Panc1 (cell line): Measurements from ENCODE around the gene SCYL2. TPM values are rescaled to one million over a fixed set of nuclear protein-coding genes. Genes with fewer than 3 reads are reported as not detected.

ENCODE experiments used
- ATAC-seq: fragments of 200-7000 bp; cut with Tn5 transposase; 2 replicates; pipeline ENCODE4 v1.9.1; 2020; ENCODE audit warnings: mild to moderate bottlenecking, moderate library complexity
- BruUV-seq: library from RNA; stranded (reverse); fragments of 400-500 nt; replicated peaks from 2 replicates; lab custom pipeline; 2021; lab: Mats Ljungman, UMichigan
- CTCF ChIA-PET: fragments of 300-600 bp; sonication (Branson Sonifier 250); formaldehyde crosslinking; loops from one replicate; lab custom pipeline; 2022; ENCODE audit warnings: antibody characterized with exemption; lab: Charles Lee
- POLR2A ChIA-PET: fragments of 300-600 bp; sonication (Branson Sonifier 250); formaldehyde crosslinking; loops from one replicate; lab custom pipeline; 2022; ENCODE audit warnings: antibody characterized with exemption; lab: Charles Lee
- DNase-seq: peaks from one replicate; pipeline ENCODE4 v3.0.0-alpha.2; 2010; ENCODE audit warnings: low read depth, low spot score
- H3K27ac ChIP-seq: 2 replicates; pipeline ENCODE4 v1.5.1; 2011; ENCODE audit warnings: mild to moderate bottlenecking, low read length, inconsistent platforms
- H3K27me3 ChIP-seq: fragments of 200-500 bp; sonication (Bioruptor generic); 2 replicates; pipeline ENCODE4 v1.6.0; 2014; ENCODE audit warnings: low read length, inconsistent platforms; ENCODE audit not compliant: control insufficient read depth, insufficient read depth
- H3K36me3 ChIP-seq: fragments of 200-500 bp; sonication (Bioruptor generic); 2 replicates; pipeline ENCODE4 v1.5.1; 2014; ENCODE audit warnings: inconsistent platforms, mild to moderate bottlenecking, low read length, moderate library complexity; ENCODE audit not compliant: control insufficient read depth, insufficient read depth
- H3K4me1 ChIP-seq: 2 replicates; pipeline ENCODE4 v1.5.1; 2011; ENCODE audit warnings: inconsistent platforms, mild to moderate bottlenecking, low read length, moderate library complexity; ENCODE audit not compliant: control insufficient read depth, insufficient read depth
- H3K4me3 ChIP-seq, 2 experiments: 2 replicates each; pipeline ENCODE4 v1.5.1; 2011 to 2012; ENCODE audit warnings: low read depth in 2 of 2, low read length in 2 of 2, mild to moderate bottlenecking in 2 of 2, inconsistent platforms in 1 of 2, moderate library complexity in 1 of 2
- H3K9me3 ChIP-seq: fragments of 200-500 bp; sonication (Bioruptor generic); 2 replicates; pipeline ENCODE4 v1.5.1; 2014; ENCODE audit warnings: low read depth, mild to moderate bottlenecking, inconsistent platforms, low read length, moderate library complexity; ENCODE audit not compliant: control insufficient read depth, insufficient read depth
- POLR2AphosphoS5 ChIP-seq: IDR thresholded peaks from 2 replicates; pipeline ENCODE4 v1.6.1; 2012; ENCODE audit warnings: mild to moderate bottlenecking, low read depth, low read length, moderate library complexity
- SIN3A ChIP-seq: IDR thresholded peaks from 2 replicates; pipeline ENCODE4 v1.6.1; 2012; ENCODE audit warnings: low read depth, mild to moderate bottlenecking, low read length, moderate library complexity, borderline replicate concordance; ENCODE audit not compliant: insufficient read depth
- TCF7L2 ChIP-seq: IDR thresholded peaks from 2 replicates; pipeline ENCODE4 v1.6.1; 2011; ENCODE audit warnings: mild to moderate bottlenecking, low read depth, low read length, inconsistent platforms
- in situ Hi-C: cut with HindIII; loops from 2 replicates; pipeline ENCODE4 v1.10.0; 2016; ENCODE audit warnings: low sequenced_read_pairs, low pct_unique_long_range_greater_than_20kb
- intact Hi-C: fragments of 100-400 bp; cut with micrococcal nuclease; formaldehyde crosslinking; loops from one replicate; pipeline ENCODE4 v1.10.0; 2022; ENCODE audit not compliant: unreplicated experiment
- total RNA-seq: library from RNA; stranded (reverse); gene quantifications from one replicate; pipeline ENCODE4 v1.2.1, GENCODE V29; 2021; ENCODE audit not compliant: unreplicated experiment
- TF ChIP-seq, protein P1 (sequence below): fragments of 450-650 bp; IDR thresholded peaks from 2 replicates; pipeline ENCODE4 v1.5.1; 2017; ENCODE audit warnings: mild to moderate bottlenecking
- TF ChIP-seq, protein P2 (sequence below), 2 experiments: IDR thresholded peaks; 2 replicates each; pipeline ENCODE4 v1.6.1; 2011 to 2012; ENCODE audit warnings: low read depth in 2 of 2, control low read depth in 1 of 2, low read length in 1 of 2, mild to moderate bottlenecking in 1 of 2, moderate library complexity in 1 of 2; ENCODE audit not compliant: insufficient read depth in 1 of 2

The SCYL2 gene
- total RNA-seq, 1 experiment from 2014 or later: 45.3 TPM

DNA sequence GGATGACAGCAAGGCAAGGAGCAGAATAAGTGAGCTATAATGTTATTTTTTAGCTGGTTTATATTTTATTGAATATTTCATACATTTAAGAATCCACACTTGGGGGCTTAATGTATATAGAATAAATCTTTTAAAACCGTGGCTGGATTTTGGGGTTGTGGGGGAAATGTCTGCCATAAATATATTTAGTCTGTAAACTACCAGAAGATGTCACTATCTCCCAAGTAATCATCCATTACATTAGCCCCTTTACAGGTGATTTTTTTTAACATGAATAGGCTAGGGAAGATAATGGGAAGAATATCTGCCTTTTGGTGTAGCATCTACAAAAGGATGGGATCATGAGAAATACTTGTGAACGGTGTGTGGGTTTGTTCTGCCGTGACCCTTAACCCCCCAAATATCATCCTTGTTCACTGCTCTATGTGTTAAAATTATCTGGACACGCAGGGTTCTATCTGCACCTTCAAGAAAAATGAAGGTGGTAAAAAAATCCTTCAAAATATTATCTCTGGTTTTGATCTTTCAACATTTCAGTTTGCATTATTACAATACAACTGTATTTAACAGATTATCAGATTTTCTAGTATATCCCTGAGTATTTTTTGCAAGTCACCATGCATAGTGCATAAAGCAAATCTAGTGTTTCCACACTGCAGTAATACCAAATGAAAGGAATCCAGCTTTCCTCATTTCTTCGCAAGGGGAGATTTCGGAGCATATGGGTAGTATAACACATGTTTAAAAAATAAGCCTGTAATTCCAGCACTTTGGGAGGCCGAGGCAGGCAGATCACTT lies 81.9 kb downstream of the SCYL2 start:
- Histone ChIP-seq H3K9me3 (no peaks in the 10 kb centered on the region), H3K27ac (no peak overlapping the region), H3K27me3 (peaks cover 5% of the 10 kb centered on the region), H3K4me1 (no peaks in the 10 kb centered on the region), H3K36me3 (no peaks in the 10 kb centered on the region), H3K4me3 (no peak overlapping the region)
- DNase-seq: peak; percentile 5
- TF ChIP-seq, protein P1, sequence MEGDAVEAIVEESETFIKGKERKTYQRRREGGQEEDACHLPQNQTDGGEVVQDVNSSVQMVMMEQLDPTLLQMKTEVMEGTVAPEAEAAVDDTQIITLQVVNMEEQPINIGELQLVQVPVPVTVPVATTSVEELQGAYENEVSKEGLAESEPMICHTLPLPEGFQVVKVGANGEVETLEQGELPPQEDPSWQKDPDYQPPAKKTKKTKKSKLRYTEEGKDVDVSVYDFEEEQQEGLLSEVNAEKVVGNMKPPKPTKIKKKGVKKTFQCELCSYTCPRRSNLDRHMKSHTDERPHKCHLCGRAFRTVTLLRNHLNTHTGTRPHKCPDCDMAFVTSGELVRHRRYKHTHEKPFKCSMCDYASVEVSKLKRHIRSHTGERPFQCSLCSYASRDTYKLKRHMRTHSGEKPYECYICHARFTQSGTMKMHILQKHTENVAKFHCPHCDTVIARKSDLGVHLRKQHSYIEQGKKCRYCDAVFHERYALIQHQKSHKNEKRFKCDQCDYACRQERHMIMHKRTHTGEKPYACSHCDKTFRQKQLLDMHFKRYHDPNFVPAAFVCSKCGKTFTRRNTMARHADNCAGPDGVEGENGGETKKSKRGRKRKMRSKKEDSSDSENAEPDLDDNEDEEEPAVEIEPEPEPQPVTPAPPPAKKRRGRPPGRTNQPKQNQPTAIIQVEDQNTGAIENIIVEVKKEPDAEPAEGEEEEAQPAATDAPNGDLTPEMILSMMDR: peak; percentile 53; the same call in 1 of the 2 replicates
- TF ChIP-seq, protein P2, sequence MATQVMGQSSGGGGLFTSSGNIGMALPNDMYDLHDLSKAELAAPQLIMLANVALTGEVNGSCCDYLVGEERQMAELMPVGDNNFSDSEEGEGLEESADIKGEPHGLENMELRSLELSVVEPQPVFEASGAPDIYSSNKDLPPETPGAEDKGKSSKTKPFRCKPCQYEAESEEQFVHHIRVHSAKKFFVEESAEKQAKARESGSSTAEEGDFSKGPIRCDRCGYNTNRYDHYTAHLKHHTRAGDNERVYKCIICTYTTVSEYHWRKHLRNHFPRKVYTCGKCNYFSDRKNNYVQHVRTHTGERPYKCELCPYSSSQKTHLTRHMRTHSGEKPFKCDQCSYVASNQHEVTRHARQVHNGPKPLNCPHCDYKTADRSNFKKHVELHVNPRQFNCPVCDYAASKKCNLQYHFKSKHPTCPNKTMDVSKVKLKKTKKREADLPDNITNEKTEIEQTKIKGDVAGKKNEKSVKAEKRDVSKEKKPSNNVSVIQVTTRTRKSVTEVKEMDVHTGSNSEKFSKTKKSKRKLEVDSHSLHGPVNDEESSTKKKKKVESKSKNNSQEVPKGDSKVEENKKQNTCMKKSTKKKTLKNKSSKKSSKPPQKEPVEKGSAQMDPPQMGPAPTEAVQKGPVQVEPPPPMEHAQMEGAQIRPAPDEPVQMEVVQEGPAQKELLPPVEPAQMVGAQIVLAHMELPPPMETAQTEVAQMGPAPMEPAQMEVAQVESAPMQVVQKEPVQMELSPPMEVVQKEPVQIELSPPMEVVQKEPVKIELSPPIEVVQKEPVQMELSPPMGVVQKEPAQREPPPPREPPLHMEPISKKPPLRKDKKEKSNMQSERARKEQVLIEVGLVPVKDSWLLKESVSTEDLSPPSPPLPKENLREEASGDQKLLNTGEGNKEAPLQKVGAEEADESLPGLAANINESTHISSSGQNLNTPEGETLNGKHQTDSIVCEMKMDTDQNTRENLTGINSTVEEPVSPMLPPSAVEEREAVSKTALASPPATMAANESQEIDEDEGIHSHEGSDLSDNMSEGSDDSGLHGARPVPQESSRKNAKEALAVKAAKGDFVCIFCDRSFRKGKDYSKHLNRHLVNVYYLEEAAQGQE (IDR thresholded peaks at IDR 0.05; ENCODE audit: insufficient read depth in 1 of 2, low read depth in 2 of 2, low read length in 1 of 2): no peak
- TF ChIP-seq POLR2AphosphoS5 (no peak), TCF7L2 (no peak), SIN3A (no peak)
- ChIA-PET POLR2A (no interaction called here), CTCF (interaction anchor here (0.5 kb wide), 1 partner anchor 20 kb away, joined by 3 read pairs; no protein-coding TSS in a partner anchor)
- BruUV-seq: no TSS peak
- in situ Hi-C loops (no loop called here), intact Hi-C loops (loop anchor here (1.0 to 10.0 kb wide), 4 partner anchors 114 to 384 kb away; no protein-coding TSS in a partner anchor)
- ATAC-seq: peak; percentile 73; the same call in 1 of the 2 replicates

DNA sequence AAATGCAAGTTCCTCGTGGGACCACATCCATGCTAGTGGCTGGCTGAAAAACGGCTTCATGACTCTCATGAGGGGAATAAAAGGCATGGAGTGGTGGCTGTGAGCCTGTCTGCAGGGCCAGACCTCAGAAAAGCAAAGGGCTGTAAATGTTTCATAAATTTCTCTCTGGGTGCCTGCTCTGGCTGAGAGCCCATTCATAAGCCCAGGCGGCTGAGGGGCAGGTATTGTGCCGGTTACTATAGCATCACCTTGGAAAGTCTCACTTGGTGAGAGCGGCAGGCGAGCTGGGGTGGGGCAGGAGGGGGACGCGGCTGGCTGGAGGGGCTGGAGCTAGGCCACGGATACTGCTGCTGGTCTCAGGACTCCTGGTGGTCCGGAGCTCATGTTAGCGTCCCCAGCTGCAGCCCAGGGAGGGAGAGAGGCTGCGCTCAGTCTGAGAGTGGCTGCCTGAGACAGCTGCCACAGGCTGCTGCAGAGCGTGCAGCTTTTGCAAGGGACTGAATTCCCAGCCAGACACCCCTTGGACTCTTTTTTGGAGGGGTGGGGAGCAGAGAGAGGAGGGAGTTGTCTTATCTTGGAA lies 89.8 kb downstream of the SCYL2 start, which contains the start of gene SLC17A8:
Gene SLC17A8 (plus strand): TSS at position 431 of the 580 bp plus-strand sequence. CDS start 318 bp downstream, outside the sequence.
- ATAC-seq (peak; percentile 73), DNase-seq (no peak)
- Histone ChIP-seq H3K9me3 (no peaks in the 10 kb centered on the region), H3K36me3 (no peaks in the 10 kb centered on the region), H3K4me3 (no peak within 1 kb of the TSS), H3K4me1 (no peaks in the 10 kb centered on the region), H3K27me3 (peaks cover 16% of the 10 kb centered on the region), H3K27ac (no peak within 1 kb of the TSS)
- BruUV-seq: no TSS peak
- TF ChIP-seq SIN3A: no peak
- no peak for TF ChIP-seq TCF7L2
- no peak for TF ChIP-seq POLR2AphosphoS5
- TF ChIP-seq, protein P1: no peak
- TF ChIP-seq, protein P2 (IDR thresholded peaks at IDR 0.05; ENCODE audit: insufficient read depth in 1 of 2, low read depth in 2 of 2, low read length in 1 of 2): no peak
- POLR2A ChIA-PET: no interaction called here
- in situ Hi-C loops: no loop called here
- CTCF ChIA-PET: no interaction called here
- intact Hi-C loops: no loop called here
